GM10248 (cell line): ENCODE data around the gene ATG13.

Experiments used
- CTCF ChIA-PET: fragments of 300-600 bp; sonication (Branson Sonifier 250); formaldehyde crosslinking; extraction: SDS; loops from one replicate; lab custom pipeline; 2021; ENCODE audit warnings: antibody characterized with exemption; lab: Yijun Ruan, JAX
- POLR2A ChIA-PET: fragments of 350-650 bp; sonication (Branson Sonifier 250); formaldehyde crosslinking; extraction: SDS; loops from one replicate; lab custom pipeline; 2020; ENCODE audit warnings: antibody characterized with exemption; lab: Yijun Ruan, JAX
- DNase-seq: peaks from one replicate; pipeline ENCODE4 v3.0.0; 2012; ENCODE audit errors: extremely low spot score
- TF ChIP-seq, protein P1 (sequence below): IDR thresholded peaks from 2 replicates; pipeline ENCODE4 v1.5.1; 2012; ENCODE audit warnings: mild to moderate bottlenecking, low read depth; ENCODE audit errors: extremely low read depth, missing control alignments, control extremely low read depth

The ATG13 gene

GRCh38 chr11:46655631-46656030, 38.3 kb downstream of the ATG13 start:
- no peak for DNase-seq
- ChIA-PET POLR2A (no interaction called here), CTCF (no interaction called here)
- TF ChIP-seq, protein P1, sequence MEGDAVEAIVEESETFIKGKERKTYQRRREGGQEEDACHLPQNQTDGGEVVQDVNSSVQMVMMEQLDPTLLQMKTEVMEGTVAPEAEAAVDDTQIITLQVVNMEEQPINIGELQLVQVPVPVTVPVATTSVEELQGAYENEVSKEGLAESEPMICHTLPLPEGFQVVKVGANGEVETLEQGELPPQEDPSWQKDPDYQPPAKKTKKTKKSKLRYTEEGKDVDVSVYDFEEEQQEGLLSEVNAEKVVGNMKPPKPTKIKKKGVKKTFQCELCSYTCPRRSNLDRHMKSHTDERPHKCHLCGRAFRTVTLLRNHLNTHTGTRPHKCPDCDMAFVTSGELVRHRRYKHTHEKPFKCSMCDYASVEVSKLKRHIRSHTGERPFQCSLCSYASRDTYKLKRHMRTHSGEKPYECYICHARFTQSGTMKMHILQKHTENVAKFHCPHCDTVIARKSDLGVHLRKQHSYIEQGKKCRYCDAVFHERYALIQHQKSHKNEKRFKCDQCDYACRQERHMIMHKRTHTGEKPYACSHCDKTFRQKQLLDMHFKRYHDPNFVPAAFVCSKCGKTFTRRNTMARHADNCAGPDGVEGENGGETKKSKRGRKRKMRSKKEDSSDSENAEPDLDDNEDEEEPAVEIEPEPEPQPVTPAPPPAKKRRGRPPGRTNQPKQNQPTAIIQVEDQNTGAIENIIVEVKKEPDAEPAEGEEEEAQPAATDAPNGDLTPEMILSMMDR: no peak

DNA sequence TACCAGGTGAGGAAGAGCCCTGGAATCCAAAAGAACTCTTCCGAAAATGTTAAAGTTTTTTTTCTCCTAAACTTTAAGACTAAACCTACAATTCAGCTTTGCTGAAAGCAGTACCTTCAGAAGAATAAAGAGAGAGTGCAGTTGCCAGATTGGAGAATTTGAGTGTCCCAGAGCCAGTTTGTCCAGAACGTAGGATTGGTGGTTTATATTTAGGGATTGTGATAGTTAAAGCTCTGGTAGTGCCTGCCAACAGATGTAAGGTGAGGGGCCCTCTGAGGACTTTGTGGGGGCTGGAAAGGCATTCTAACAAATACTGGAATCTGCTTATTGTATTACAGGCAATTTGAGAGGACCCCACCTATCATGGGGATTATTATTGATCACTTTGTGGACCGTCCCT, 39.8 kb downstream of the ATG13 start:
- DNase-seq: no peak
- ChIA-PET POLR2A (interaction anchor here (0.7 kb wide), 1 partner anchor 27 kb away, joined by 3 read pairs; no protein-coding TSS in a partner anchor), CTCF (interaction anchor here (1.2 to 1.4 kb wide), 2 partner anchors 13 to 17 kb away, joined by 4 to 6 read pairs; no protein-coding TSS in a partner anchor)
- TF ChIP-seq, protein P1: no peak

GRCh38 chr11:46658259-46658658, 40.9 kb downstream of the ATG13 start:
- no peak for DNase-seq
- POLR2A ChIA-PET: no interaction called here
- CTCF ChIA-PET: interaction anchor here (1.3 to 1.4 kb wide), 2 partner anchors 16 to 40 kb away, joined by 4 to 6 read pairs; no protein-coding TSS in a partner anchor
- TF ChIP-seq, protein P1: no peak

DNA sequence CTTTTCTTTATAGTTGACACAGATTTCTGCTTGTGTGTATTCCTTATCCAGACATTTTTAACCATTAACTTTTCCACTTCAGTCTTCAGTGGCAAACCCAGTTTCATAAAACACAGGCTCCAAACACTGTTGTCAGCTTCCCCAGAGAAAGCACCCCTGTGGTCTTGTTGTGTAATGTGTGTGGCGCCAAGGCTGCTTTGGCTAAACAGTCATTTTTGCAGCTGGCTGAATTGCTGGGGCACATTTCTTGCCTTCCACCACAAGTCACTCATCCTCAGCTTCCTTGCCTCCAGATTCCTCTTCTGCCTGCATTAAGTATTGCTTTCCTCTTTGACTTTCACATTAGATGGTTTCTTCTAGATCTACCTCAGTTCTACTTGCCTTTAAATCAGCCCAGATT, 42.6 kb downstream of the ATG13 start:
- no peak for DNase-seq
- CTCF ChIA-PET: interaction anchor here (0.7 to 1.5 kb wide), 2 partner anchors 9 to 26 kb away, joined by 3 to 4 read pairs; no protein-coding TSS in a partner anchor
- POLR2A ChIA-PET: no interaction called here
- TF ChIP-seq, protein P1: no peak

- ChIA-PET CTCF (no interaction called here), POLR2A (no interaction called here)
- TF ChIP-seq, protein P1: no peak
- DNase-seq: no peak
Measured at GRCh38 chr11:46661836-46662235, 44.5 kb downstream of the ATG13 start.

- ChIA-PET CTCF (interaction anchor here (1.4 kb wide), 1 partner anchor 10 kb away, joined by 4 read pairs; no protein-coding TSS in a partner anchor), POLR2A (no interaction called here)
- no peak for DNase-seq
- TF ChIP-seq, protein P1: no peak
Measured at GRCh38 chr11:46662366-46662765, 45.0 kb downstream of the ATG13 start.
